Activated CD4-positive, alpha-beta T cell treated with anti-CD3 and anti-CD28 coated beads for 4 hours (primary cell): ENCODE results near the gene PHF24.

Source experiments
- DNase-seq, 2 donors: peaks; one replicate each; pipeline ENCODE4 v3.0.0-alpha.2; 2020

Gene PHF24

DNA sequence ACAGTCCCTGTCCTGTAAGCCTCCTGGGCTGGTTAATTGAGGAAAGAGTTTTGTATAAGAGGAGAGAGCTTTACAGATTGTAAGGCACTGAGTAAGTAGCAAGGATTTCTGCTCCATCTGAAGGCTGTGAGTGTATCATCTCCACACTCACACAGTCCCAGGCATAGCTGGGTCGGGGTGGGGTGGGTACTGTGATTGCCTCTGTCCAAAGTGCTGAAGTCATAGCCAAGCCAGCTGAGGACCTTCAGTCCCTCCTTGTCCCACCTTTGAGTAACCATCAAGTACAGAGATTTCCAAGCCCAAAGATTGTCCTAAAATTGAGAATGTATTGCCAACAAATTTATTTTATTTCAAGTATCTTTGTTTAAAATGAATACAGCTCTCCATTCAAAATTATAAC is 26.0 kb downstream of the PHF24 start:
- peak in 1 of 2 donors; percentile 26 for DNase-seq

DNA sequence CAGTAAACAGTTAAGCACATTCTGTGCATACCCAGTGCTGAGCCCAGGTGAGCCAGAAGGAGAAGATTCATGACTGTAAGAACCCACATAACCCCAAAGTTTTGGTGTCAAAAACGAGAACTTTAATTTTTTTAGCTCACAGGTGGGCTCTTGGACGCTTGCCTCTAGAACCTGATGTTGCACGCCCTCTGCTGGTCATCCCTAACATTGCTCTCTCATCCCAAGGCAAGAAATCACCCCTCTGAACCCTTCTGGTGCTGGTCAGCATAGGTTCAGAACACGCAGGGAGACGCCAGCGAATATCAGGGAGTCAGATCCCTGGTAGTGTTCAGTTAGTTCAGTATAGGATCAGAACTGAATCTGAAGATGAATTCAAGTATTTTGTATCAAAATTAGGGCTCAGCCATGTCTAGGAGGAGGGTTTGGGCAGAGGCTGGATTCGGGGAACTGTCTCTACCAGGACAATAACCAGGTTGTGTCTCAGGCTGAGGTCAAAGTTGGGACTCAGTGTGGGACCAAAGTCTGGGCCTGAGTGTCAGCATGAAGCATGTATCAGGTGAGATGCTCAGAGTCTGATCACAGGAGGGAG is 27.3 kb downstream of the PHF24 start:
- DNase-seq: peak; percentile 44 to 62

DNA sequence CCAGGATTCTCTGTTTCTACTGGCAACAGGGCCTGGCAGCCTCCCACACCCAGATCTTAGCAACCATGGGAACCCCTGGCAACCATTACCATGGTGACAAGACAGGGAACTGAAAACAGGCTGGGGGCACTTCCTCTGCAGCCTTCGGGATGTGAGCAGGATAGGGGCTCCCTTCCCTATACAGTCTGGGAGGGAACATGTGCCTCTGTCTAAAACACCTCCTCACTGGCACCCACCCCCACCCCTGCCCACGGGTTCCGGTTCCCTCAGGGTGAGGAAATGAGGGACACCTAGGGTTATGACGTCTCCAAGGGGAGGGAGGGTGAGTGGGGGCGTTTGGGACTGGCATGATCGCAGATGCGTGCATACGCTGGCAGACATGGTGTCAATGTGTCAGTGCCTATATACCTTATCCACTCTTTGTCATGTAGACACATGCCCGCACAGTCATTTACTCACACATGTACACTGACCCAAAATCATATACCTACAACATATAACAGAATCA is 28.5 kb downstream of the PHF24 start:
- peak; percentile 77 to 80 for DNase-seq

DNA sequence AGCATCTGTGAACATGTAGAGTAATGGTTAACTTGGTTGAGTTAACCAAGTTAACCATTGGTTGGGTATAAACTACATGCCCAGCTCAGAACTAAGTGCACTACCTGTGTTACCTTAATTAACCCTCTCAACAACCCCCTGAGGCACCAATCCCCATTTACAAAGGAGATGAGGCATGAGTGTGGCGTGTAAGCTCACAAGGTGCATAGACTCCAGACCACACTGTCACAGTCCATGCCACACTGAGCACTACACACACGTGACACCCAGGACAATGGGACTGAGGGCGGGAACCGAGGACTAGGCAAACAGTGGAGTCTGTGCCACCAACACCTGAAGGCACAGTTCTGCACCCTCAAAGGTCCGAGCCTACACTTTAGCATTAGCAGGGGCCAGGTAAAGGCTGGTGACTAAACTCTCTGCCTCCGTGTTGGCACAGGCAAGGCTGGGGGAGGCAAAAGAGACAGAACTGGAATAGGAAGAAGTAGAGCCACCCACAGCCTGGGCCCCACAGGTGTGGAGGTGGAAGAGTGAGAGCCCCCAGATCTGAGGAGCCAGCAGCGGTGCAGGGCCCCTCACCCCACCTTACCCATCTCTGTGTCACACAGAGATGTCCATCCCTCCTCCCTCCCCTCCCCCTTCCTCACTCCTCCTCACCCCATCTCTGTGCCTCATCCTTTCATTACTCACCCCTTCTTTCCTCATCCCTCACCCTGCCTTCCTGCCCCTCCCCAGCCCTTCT is 29.2 kb downstream of the PHF24 start:
- DNase-seq: peak; percentile 33 to 35

DNA sequence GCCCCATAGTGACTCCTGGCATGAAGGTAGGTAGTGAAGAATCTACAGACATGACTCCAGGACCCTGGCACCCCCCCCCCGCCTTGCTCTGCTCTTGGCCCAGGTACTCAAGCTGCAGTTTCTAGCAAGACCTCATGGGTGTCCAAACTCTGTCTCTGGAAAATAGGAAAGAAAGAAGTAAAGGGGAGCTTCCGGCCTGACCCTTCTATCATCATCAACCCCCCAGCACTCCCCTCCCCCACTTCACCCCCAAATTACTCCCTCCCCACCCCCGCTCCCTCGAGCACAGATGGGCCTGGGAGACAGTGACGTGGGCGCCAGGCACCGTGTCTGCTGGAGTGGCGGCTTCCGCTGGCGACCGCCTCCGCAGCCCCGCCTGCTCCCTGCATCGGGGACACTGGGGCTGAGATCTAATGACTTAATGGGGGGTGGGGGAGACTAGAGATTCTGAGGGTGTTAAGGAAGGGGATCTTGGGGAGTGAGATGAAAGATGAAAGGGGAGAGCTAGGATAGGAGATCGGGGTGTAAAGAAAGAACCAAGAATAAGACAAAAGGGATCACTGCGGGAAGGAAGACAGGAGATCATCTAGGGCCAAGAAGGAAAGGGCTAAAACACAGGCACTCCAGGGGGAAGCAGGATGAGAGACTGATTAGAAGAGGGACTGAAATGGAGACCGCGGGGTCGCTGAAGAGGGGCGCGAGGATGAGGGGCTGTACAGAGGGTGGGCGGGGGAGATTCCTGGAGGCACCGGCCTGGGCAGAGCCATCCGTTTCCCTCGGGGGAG is 30.3 kb downstream of the PHF24 start:
- peak; percentile 65 to 71 for DNase-seq

DNA sequence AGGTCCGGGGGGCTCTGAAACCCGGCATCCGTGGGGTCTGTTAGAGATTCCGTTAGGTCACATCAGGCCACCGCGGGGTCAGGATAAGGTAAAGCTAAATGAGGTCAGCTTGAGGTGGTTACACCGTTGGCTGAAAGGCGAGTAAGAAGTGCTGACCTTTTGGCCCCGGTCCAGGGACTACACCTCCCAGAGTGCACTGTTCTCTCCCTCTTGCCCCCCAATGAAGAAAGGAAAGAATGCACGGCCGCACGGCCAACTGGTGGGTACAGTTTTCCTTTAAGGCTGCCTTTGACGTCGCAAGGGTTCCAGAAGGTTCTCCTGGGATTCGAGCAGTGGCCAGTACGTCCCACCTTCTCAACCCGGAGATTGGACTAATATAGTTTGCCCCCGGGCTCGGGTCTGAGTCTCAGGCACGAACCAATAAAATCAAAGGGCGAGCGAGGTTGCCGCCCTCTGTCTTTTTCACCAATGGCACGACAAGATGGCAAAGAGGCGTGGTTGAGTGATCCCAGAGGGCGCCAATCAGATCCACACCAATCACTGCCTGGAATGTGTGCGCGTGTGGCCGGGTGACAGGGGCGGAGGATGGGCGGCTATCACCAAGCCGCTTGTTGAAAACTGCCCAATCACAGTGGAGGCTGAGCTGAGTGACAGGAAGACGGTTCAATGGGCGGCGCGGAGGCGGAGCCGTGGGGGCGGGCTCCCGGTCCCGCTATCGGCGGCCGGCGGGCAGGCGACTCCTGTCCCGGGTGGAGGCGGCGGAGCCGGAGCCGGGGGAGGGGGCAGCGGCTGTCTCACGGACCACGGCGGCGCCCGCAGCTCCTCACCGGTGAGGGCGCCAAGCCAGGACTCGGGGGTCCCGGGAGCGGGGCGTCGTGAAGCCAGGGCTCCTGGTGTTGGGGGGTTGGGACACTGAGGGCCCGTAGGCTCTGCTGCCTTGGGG is 31.2 kb downstream of the PHF24 start, which contains the start of gene DNAJB5:
Gene DNAJB5 (plus strand): TSS at position 743 of the 943 bp plus-strand sequence. CDS start 886 bp downstream, outside the sequence.
- DNase-seq: peak; percentile 96

DNA sequence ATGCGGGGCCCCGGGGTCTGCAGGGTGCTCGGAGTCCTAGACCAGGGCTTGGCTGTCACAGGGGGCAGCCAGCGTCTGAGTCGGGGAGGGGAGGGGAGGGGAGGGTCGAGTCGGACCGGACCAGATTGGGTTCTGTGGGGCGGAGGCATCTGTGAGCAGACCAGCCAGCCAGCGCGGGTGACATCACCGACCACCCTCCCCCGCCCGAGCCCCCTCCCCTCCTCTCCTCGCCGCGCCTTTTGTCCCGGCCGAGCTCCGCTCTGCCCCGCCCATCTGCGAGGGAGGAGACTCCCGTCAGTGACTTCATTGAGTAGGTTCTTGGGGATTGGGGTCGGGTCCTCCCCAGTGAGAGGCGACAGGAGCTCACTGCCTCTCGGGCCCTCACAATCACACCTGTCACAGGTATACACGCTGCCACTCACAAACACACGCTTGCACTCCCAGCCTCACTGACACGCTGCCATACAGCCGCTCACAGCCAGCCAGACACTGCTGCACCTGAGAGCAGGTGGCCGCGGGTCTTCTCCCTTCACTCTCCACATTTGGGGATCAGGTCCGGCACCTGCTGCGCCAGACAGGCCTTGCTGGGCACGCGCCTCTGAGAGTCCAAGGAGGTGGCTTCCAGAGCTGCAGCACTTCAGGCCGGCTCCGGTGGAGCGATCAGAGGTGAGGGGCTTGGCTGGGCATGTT is 32.0 kb downstream of the PHF24 start:
- DNase-seq: peak; percentile 43 to 54

DNA sequence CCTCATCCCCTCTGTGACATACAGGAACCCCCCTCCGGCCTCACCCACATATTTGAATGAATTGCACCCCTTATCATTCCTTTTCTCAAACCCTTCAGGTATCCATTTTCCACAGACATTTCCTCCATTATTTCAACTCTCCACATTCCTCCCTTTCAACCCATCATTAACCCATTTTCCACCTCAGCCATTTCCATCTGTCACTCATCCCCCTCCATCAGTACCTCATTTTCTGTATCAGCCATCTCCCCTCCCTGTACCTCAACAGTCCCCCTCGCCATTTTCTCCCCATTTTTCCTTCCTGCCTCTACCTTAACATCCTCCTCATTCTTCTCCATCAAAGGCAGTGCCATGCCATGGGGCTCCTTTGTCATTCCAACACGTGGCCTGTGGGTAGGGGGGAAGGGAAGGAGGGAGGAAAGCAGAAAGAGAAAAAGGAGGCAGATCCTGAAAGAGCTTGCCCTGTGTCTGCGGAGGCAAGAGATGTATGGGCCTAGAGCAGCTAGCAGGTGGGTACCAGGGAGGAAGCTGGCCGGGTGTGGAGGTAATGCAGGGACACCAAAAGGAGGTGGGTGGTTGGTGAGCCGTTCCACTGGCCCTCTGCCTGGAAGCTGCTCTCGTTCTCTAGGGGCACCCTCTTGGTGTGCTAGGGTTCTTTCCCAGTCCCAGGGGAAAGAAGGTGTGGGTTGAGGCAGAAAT is 33.0 kb downstream of the PHF24 start:
- no peak for DNase-seq

DNA sequence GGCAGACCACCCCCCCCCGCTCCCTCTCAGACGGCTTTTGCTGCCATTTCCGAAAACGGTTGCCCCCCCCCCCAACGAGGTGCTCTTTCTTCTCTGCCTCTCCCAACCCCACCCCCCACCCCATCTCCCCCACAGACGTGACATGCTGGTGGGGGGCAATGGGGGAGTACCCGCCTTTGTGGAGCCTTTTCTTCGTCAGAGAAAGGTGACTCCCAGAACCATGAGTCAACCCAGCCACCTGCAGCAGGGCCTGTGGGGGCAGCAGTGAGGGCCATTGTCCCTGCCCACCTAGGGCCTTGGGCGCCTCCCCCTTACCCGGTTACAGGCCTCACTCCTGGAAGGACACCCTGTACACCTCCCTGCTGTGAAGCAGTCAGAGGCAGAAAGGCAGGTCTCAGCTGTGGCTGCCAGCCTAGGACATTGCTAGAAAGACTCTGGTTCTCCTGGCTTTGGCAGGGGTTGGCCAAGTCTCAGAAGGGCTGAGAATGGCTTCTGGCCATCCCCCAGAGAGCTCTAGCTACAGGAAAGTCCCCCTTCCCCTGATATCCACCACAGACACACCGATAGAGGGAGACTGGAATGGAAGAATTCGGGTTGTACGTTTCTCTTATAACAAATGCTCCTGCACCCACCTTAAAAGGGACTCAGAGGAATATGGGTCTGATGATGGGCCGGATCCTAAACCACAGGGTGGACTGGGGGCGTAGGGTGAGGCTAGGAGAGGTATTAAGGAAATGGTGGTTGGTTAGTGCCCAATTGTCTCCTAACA is 33.7 kb downstream of the PHF24 start:
- DNase-seq: peak; percentile 16 to 29

DNA sequence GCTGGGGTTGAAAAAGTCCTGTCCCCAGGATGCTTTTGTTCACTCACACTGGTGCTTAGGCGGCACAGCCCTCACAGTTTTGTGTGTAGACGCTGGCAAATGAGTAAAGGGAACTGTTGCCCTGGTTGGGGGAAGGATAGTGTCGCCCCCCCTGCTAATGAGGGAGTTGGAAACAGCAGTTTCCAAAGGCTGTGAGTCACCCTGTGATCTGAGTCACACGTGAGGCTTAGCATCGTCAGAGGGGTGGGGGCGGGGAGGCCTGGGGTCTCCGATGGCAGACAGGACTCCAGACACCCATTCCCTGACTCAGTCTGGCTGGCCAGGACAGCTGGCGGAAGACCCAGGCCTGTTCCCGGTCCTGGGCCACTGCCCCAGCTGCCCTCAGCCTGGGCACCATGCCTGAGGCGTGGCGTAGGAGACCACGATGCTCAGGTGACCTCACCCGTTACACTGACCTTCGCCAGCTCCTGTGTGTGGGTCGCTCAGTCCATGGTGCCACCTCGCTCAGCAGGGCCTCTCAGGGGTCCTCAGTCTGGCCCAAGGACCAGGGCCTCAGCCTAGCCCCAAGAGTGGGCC is 34.4 kb downstream of the PHF24 start:
- DNase-seq: peak; percentile 75 to 77

DNA sequence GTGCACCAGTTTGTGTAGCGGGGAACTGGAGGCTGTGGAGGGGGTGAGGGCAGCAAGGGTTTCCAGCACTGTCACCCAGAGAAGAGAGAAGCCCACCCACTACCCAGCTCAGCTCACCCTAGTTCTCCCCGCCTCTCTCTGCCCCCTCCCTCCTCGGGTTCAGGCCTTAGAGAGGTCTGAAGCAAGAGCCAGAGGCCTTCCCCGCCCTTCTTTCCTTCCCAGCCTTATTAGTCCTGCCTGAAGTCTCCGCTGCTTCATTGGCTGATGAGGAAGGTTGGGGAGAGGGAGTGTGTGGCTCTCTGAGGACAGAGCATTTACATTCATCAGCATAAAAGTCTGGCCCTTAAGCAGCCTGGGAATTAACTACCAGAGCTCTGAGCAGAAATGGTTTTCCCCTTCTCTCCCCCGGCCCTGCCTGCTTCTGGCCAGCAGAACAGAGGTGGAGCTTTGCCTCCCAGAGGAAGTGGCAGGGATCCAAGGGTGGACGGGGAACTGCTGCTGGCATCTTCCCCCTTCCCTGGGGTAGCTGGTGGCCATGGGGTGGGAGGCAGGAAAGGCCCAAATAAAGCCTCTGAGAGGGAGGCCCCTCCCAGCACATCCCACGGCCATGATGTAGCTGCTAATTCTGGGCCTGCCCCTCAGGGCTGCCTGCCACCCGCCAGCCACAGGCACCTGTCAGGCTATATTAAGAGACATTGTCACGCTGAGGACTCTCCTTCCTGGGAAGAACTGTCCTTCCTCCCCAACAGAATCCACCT is 35.6 kb downstream of the PHF24 start:
- no peak for DNase-seq

DNA sequence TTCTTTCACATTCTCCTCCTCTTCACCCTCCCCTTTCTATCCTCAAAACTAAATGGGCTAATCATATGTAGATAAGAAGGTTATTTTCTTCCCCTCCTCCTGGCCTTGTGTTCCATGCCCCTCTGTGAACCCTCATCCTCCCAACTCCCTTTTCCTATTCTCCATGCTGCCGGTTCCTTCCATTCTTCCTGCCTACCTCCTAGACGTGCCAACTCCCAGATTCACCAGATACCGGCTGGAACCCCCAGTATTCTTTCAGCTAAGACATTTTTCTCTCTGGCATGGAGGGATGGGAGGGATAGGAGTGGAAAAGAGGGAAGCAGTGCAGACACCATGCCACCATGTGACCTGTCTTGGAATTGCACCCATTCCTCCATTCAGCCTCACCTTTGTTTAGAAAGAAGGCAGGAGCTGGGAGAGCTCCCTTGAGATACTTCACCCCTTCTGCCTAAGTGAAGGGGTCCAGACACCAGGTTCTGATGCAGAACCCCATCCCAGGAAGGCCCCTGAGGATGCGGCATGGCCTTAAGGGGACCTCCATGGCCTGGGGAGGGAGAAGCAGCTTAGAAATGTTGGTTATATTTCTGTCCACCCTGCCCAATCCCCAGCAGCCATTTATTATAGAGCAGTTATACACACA is 36.3 kb downstream of the PHF24 start:
- DNase-seq: no peak

DNA sequence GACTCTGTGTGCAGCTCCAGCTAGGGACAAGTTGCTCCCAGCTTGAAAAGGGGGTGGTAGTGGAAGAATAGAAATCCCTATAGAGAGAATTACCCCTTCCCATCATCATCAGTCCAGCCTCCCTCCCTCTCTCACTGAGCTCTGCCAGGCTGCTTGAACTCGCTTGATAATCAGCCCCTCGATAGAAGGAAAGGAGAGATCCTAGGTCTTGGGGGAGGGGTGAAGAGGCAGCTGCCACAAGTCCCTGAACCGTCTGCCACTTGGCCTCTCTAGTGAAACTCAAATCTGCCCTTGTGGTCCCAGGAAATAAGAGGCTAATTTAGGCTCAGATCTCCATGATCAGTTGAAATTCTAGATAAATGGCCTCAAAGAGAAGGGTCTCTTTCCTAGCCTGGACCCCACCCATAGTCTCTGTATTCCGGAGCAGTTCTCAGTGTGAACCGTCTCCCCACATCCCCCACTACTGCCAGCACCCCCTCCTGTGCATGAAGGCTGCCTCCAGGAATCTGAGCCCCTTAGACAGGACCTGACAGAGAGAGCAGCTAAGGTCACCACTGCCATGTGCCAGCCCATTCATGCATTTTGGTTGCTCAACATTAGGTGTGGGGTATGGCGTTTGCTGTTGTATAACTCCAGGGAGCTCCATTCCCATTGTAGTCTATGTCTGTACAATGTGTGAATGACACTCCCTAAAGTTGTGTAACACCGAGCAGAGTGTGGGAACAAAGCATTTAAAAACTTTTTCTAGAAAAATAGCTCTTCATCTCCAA is 37.0 kb downstream of the PHF24 start:
- DNase-seq: no peak

DNA sequence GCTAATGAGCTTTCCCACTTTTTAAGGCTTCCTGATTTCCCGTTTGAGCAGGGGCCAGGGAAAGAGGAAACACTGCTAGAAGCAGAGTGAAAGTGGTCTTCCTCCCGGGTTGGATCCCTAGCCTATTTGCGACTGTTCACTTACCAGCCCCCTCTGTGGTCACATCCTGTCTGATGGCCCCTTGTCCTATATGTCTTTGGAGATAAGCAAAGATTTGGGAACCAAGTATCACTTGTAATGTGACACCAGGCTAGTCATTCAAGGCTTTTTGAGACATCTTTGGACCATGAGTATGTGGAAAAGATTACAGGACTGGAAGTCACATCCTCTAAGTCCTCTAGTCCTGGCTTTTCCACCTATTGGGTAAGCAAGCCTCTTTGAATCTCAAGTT is 37.6 kb downstream of the PHF24 start:
- DNase-seq: no peak

DNA sequence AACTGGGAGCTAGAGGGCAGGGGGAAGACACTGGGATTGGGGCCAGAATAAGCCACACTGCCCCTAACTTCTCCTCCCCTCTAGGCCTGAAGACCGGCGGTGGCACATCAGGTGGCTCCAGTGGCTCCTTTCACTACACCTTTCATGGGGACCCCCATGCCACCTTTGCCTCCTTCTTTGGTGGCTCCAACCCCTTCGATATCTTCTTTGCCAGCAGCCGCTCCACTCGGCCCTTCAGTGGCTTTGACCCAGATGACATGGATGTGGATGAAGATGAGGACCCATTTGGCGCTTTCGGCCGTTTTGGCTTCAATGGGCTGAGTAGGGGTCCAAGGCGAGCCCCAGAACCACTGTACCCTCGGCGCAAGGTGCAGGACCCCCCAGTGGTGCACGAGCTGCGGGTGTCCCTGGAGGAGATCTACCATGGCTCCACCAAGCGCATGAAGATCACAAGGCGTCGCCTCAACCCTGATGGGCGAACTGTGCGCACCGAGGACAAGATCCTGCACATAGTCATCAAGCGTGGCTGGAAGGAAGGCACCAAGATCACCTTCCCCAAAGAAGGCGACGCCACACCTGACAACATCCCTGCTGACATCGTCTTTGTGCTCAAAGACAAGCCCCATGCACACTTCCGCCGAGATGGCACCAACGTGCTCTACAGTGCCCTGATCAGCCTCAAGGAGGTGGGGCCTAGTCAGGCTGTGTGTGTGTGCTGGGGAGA is 38.3 kb downstream of the PHF24 start:
- no peak for DNase-seq

DNA sequence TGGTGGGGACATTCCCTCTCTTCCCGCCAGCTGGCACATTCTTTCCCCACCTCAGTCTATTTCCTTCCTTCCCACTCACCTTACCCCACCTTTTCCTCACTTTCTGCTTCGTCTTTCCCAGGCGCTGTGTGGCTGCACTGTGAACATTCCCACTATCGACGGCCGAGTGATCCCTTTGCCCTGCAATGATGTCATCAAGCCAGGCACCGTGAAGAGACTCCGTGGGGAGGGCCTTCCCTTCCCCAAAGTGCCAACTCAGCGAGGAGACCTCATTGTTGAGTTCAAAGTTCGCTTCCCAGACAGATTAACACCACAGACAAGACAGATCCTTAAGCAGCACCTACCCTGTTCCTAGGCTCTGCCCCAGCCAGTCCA is 38.8 kb downstream of the PHF24 start:
- DNase-seq: no peak

DNA sequence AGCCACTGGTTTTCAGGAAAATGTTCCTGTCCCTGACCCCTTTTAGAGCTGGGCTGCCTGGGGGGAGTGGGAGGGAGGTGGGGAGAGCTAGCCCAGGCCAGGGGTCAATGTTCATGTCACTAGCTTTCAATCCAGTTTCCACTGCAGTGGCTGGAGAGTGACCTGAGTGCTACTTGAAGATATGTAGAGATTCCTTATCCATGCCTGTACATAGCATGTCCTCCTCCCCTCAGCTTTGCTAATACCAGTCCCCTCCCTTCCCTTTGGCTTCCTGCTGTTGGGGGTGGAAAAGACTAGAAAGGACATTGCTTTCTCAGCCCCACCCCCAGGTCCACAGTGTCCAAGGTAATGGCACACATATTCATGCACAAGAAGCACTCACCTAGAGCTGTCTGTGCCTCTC is 39.3 kb downstream of the PHF24 start:
- no peak for DNase-seq
